Liver (tissue), 9 donors: ENCODE measurements around the gene PHKB. TPM values are rescaled to one million over a fixed set of nuclear protein-coding genes. Genes with fewer than 3 reads are reported as not detected.

Experiments used
- DNase-seq: peaks from one replicate; pipeline ENCODE4 v3.0.0-alpha.2; 2017; ENCODE audit warnings: low spot score
- H3K27ac ChIP-seq, 2 donors: one replicate each; pipeline ENCODE4 v1.7.0; 2013; ENCODE audit warnings: inconsistent platforms in 2 of 2, low read length in 2 of 2, control low read depth in 1 of 2, low read depth in 1 of 2, mild to moderate bottlenecking in 1 of 2
- H3K27me3 ChIP-seq, 4 donors: one replicate each; pipeline versions ENCODE4 v1.6.1 to v1.7.0; 2013; ENCODE audit warnings: low read length in 3 of 4, inconsistent platforms in 1 of 4, mild to moderate bottlenecking in 1 of 4, moderate library complexity in 1 of 4; ENCODE audit not compliant: control insufficient read depth in 4 of 4, insufficient read depth in 4 of 4
- H3K36me3 ChIP-seq, 4 donors: one replicate each; pipeline versions ENCODE4 v1.6.1 to v1.7.0; 2013; ENCODE audit warnings: low read length in 3 of 4, mild to moderate bottlenecking in 3 of 4, low read depth in 1 of 4, moderate library complexity in 1 of 4; ENCODE audit not compliant: control insufficient read depth in 4 of 4, insufficient read depth in 3 of 4
- H3K4me1 ChIP-seq, 4 donors: one replicate each; pipeline versions ENCODE4 v1.6.1 to v1.7.0; 2013; ENCODE audit warnings: low read length in 3 of 4, mild to moderate bottlenecking in 3 of 4, moderate library complexity in 1 of 4; ENCODE audit not compliant: control insufficient read depth in 4 of 4, insufficient read depth in 4 of 4
- H3K4me3 ChIP-seq, 3 donors: one replicate each; pipeline versions ENCODE4 v1.6.1 to v1.7.0; 2013; ENCODE audit warnings: low read length in 3 of 3, control low read depth in 1 of 3, low read depth in 1 of 3, mild to moderate bottlenecking in 1 of 3
- H3K9ac ChIP-seq, 2 donors: one replicate each; pipeline ENCODE4 v1.7.0; 2013; ENCODE audit warnings: low read length in 2 of 2, mild to moderate bottlenecking in 2 of 2, moderate library complexity in 2 of 2, control low read depth in 1 of 2, low read depth in 1 of 2
- H3K9me3 ChIP-seq, 4 donors: one replicate each; pipeline versions ENCODE4 v1.6.1 to v1.7.0; 2013; ENCODE audit warnings: low read length in 3 of 4; ENCODE audit not compliant: control insufficient read depth in 4 of 4
- FOXA1 ChIP-seq: IDR thresholded peaks from 2 replicates; pipeline ENCODE4 v1.6.1; 2016; ENCODE audit warnings: antibody characterized with exemption
- FOXA2 ChIP-seq: IDR thresholded peaks from 2 replicates; pipeline ENCODE4 v1.6.1; 2016; ENCODE audit warnings: antibody characterized with exemption
- GABPA ChIP-seq, 2 donors: IDR thresholded peaks in 1 of 2; conservative IDR thresholded peaks in 1 of 2; 2 replicates each; pipeline ENCODE4 v1.6.1; 2016; ENCODE audit warnings: antibody characterized with exemption in 2 of 2, mild to moderate bottlenecking in 1 of 2, moderate library complexity in 1 of 2
- HNF4G ChIP-seq: IDR thresholded peaks from 2 replicates; pipeline ENCODE4 v1.6.1; 2016; ENCODE audit warnings: antibody characterized with exemption
- JUND ChIP-seq, 2 donors: IDR thresholded peaks; 2 replicates each; pipeline ENCODE4 v1.6.1; 2016; ENCODE audit warnings: antibody characterized with exemption in 2 of 2
- NR2F2 ChIP-seq: IDR thresholded peaks from 2 replicates; pipeline ENCODE4 v1.6.1; 2016; ENCODE audit warnings: antibody characterized with exemption
- RXRA ChIP-seq, 2 donors: IDR thresholded peaks; 2 replicates each; pipeline ENCODE4 v1.6.1; 2017 to 2018; ENCODE audit warnings: antibody characterized with exemption in 2 of 2, mild to moderate bottlenecking in 1 of 2
- SP1 ChIP-seq: IDR thresholded peaks from 2 replicates; pipeline ENCODE4 v1.6.1; 2018; ENCODE audit warnings: antibody characterized with exemption, mild to moderate bottlenecking
- YY1 ChIP-seq: IDR thresholded peaks from 2 replicates; pipeline ENCODE4 v1.6.1; 2016; ENCODE audit warnings: antibody characterized with exemption, mild to moderate bottlenecking
- WGBS: extraction: QIAGEN DNeasy Blood & Tissue Kit; methylation state at CpG from one replicate; pipeline ENCODE4 v1.1.7; 2013; 5-methylcytosine and 5-hydroxymethylcytosine counted together
- polyA plus RNA-seq, 2 donors: library from polyadenylated mRNA; stranded (reverse) in 1 of 2; unstranded in 1 of 2; fragments of 200-250 nt in 1 of 2; fragments of >200 nt in 1 of 2; fragmentation: Nextera tagmentation in 1 of 2; extraction: Ambion mirVana in 1 of 2; gene quantifications; one replicate each; pipeline versions ENCODE4 v1.2.1 to v1.2.3, GENCODE V29; 2013 to 2015
- total RNA-seq, 2 donors: library from RNA; depleted of rRNA; stranded (reverse); fragments of >200 nt; gene quantifications; one replicate each; pipeline ENCODE4 v1.2.3, GENCODE V29; 2014
- TF ChIP-seq, protein P1 (sequence below): IDR thresholded peaks from 2 replicates; pipeline ENCODE4 v1.6.1; 2016; ENCODE audit warnings: antibody characterized with exemption
- TF ChIP-seq, protein P2 (sequence below): fragments of 150-350 bp; IDR thresholded peaks from 2 replicates; pipeline ENCODE4 v1.5.1; 2017; ENCODE audit warnings: improper control_type of control experiment, low read depth, low read length; ENCODE audit not compliant: missing input control
- TF ChIP-seq, protein P3 (sequence below): IDR thresholded peaks from 2 replicates; pipeline ENCODE4 v1.6.1; 2016; ENCODE audit warnings: antibody characterized with exemption
- TF ChIP-seq, protein P4 (sequence below): IDR thresholded peaks from 2 replicates; pipeline ENCODE4 v1.6.1; 2016; ENCODE audit warnings: antibody characterized with exemption, mild to moderate bottlenecking
- donor health status: healthy.
- donor health status: healthy.
- donor health status: healthy.
- donor health status: healthy.
- donor health status: healthy.

PHKB gene
- total and polyA plus RNA-seq, 4 donors = 13.2 to 49.1 (median 29.0) TPM

DNA sequence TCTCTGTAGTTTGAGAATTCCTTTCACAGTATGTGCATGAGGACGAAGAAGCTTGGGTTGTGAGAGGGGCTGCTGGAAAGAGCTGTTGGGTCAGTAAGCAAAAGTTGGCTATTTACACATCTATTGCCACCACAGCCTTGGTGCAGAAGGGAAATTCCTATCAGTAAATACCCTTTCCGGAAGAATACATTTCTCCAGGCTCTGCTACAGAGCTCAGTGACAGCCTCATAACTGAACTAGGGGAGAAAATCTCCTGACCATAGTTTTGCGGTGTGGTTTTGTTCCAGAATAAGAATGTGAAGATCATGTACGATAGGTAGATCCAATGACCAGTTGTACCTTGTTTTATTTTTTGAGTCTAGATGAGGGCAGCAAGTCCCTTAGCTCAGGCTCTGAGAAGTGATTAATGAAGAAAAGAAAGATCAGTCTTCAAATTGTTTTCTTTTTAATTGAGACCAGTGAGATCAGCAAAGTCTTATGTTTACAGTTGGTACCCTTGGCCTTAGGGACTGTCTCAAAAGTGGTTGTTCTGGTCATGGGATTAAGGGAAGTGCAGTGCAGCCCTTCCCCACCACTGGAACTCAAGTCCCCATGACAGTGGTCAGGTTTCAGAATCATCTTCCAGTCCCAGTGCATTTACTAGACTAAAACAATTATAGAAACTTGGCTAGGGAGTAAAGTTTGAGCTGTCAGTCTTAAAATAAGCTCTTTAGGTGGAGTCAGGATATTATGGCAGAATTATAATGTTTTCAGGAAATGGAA is 123.5 kb downstream of the PHKB start:
- Histone ChIP-seq H3K9me3 (no peaks in the 10 kb centered on the region), H3K27me3 (no peaks in the 10 kb centered on the region), H3K4me3 (no peak overlapping the region), H3K9ac (no peak overlapping the region), H3K27ac (no peak overlapping the region), H3K36me3 (peaks cover 0 to 10% (median 5%) of the 10 kb centered on the region in 4 donors), H3K4me1 (no peaks in the 10 kb centered on the region)
- DNase-seq = no peak
- TF ChIP-seq FOXA2 (no peak), JUND (IDR thresholded peaks at IDR 0.05) (no peak), RXRA (IDR thresholded peaks at IDR 0.05) (no peak), SP1 (no peak), YY1 (no peak)
- TF ChIP-seq, protein P1, sequence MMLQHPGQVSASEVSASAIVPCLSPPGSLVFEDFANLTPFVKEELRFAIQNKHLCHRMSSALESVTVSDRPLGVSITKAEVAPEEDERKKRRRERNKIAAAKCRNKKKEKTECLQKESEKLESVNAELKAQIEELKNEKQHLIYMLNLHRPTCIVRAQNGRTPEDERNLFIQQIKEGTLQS = no peak
- TF ChIP-seq, protein P2, sequence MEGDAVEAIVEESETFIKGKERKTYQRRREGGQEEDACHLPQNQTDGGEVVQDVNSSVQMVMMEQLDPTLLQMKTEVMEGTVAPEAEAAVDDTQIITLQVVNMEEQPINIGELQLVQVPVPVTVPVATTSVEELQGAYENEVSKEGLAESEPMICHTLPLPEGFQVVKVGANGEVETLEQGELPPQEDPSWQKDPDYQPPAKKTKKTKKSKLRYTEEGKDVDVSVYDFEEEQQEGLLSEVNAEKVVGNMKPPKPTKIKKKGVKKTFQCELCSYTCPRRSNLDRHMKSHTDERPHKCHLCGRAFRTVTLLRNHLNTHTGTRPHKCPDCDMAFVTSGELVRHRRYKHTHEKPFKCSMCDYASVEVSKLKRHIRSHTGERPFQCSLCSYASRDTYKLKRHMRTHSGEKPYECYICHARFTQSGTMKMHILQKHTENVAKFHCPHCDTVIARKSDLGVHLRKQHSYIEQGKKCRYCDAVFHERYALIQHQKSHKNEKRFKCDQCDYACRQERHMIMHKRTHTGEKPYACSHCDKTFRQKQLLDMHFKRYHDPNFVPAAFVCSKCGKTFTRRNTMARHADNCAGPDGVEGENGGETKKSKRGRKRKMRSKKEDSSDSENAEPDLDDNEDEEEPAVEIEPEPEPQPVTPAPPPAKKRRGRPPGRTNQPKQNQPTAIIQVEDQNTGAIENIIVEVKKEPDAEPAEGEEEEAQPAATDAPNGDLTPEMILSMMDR = no peak
- TF ChIP-seq, protein P3, sequence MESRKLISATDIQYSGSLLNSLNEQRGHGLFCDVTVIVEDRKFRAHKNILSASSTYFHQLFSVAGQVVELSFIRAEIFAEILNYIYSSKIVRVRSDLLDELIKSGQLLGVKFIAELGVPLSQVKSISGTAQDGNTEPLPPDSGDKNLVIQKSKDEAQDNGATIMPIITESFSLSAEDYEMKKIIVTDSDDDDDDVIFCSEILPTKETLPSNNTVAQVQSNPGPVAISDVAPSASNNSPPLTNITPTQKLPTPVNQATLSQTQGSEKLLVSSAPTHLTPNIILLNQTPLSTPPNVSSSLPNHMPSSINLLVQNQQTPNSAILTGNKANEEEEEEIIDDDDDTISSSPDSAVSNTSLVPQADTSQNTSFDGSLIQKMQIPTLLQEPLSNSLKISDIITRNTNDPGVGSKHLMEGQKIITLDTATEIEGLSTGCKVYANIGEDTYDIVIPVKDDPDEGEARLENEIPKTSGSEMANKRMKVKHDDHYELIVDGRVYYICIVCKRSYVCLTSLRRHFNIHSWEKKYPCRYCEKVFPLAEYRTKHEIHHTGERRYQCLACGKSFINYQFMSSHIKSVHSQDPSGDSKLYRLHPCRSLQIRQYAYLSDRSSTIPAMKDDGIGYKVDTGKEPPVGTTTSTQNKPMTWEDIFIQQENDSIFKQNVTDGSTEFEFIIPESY = no peak
- WGBS = 92% methylated on average over 4 of the region's 4 CpGs

DNA sequence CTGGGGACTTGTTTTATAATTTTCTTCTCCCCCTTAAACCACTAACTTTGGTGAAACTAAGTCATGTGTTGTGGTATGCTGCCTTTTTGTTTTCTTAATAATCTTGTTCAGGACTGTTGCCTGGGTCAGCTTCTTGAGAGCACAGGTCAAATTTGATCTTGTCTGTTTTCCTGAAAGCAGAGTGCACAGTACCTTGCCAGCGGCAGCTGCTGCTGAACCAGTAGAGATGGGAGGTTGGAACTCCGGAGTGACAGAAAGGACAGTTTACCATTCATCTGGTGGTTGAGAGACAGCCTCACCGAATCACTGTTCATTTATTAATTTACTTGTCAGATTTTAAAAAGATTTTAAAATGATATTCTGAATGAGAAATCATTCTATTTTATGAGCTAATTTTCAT is 125.0 kb downstream of the PHKB start:
- Histone ChIP-seq H3K36me3 (peaks cover 4 to 23% (median 11%) of the 10 kb centered on the region in 4 donors), H3K27me3 (no peaks in the 10 kb centered on the region), H3K27ac (no peak overlapping the region), H3K4me3 (no peak overlapping the region), H3K9ac (no peak overlapping the region), H3K4me1 (no peaks in the 10 kb centered on the region), H3K9me3 (no peaks in the 10 kb centered on the region)
- TF ChIP-seq HNF4G (no peak), NR2F2 (no peak), FOXA2 (no peak), RXRA (IDR thresholded peaks at IDR 0.05) (no peak), FOXA1 (no peak), YY1 (no peak), GABPA (IDR thresholded peaks at IDR 0.05 in 1 of 2, conservative IDR thresholded peaks at IDR 0.05 in 1 of 2) (no peak), SP1 (no peak)
- TF ChIP-seq, protein P4, sequence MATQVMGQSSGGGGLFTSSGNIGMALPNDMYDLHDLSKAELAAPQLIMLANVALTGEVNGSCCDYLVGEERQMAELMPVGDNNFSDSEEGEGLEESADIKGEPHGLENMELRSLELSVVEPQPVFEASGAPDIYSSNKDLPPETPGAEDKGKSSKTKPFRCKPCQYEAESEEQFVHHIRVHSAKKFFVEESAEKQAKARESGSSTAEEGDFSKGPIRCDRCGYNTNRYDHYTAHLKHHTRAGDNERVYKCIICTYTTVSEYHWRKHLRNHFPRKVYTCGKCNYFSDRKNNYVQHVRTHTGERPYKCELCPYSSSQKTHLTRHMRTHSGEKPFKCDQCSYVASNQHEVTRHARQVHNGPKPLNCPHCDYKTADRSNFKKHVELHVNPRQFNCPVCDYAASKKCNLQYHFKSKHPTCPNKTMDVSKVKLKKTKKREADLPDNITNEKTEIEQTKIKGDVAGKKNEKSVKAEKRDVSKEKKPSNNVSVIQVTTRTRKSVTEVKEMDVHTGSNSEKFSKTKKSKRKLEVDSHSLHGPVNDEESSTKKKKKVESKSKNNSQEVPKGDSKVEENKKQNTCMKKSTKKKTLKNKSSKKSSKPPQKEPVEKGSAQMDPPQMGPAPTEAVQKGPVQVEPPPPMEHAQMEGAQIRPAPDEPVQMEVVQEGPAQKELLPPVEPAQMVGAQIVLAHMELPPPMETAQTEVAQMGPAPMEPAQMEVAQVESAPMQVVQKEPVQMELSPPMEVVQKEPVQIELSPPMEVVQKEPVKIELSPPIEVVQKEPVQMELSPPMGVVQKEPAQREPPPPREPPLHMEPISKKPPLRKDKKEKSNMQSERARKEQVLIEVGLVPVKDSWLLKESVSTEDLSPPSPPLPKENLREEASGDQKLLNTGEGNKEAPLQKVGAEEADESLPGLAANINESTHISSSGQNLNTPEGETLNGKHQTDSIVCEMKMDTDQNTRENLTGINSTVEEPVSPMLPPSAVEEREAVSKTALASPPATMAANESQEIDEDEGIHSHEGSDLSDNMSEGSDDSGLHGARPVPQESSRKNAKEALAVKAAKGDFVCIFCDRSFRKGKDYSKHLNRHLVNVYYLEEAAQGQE = no peak
- TF ChIP-seq, protein P2 = no peak
- TF ChIP-seq, protein P3 = no peak
- TF ChIP-seq, protein P1 = no peak
- no peak for DNase-seq
- 88% methylated on average over 3 of the region's 3 CpGs for WGBS
